ENCODE measurements around the gene CCDC34. TPM values are rescaled to one million over a fixed set of nuclear protein-coding genes. Genes with fewer than 3 reads are reported as not detected.

The CCDC34 gene
- total RNA-seq, 1 donor from 2014 or later, result 4.5 TPM

DNA sequence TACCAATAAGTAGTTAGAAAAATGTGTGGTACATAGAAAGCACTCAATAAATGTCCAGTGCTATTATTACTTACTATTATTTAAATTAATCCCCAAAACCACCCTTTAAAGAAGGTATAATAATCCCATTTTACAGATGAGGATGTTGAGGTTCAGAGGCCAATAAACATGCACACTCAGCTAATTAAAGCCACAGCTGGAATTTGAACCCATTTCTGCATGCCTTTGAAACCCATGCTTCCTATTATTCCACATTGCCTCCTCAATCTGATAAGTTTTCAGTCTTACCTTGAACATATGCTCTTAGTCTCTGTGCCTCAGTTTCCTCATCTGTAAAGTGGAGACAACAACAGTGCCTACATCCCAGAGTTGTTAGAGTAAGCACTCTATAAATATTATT is 52.8 kb downstream of the CCDC34 start:
- DNase-seq (no peak), ATAC-seq (no peak)
- no peaks in the 10 kb centered on the region for H3K36me3 ChIP-seq
- intact Hi-C loops (cut with DNase I), result no loop called here
- H3K4me3 ChIP-seq, result no peak overlapping the region
- H3K4me1 ChIP-seq, result no peaks in the 10 kb centered on the region
- H3K9me3 ChIP-seq, result no peaks in the 10 kb centered on the region
- H3K27me3 ChIP-seq (ENCODE audit: low read depth), result no peaks in the 10 kb centered on the region
- H3K27ac ChIP-seq, result no peak overlapping the region
- TF ChIP-seq, protein P1, sequence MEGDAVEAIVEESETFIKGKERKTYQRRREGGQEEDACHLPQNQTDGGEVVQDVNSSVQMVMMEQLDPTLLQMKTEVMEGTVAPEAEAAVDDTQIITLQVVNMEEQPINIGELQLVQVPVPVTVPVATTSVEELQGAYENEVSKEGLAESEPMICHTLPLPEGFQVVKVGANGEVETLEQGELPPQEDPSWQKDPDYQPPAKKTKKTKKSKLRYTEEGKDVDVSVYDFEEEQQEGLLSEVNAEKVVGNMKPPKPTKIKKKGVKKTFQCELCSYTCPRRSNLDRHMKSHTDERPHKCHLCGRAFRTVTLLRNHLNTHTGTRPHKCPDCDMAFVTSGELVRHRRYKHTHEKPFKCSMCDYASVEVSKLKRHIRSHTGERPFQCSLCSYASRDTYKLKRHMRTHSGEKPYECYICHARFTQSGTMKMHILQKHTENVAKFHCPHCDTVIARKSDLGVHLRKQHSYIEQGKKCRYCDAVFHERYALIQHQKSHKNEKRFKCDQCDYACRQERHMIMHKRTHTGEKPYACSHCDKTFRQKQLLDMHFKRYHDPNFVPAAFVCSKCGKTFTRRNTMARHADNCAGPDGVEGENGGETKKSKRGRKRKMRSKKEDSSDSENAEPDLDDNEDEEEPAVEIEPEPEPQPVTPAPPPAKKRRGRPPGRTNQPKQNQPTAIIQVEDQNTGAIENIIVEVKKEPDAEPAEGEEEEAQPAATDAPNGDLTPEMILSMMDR (IDR thresholded peaks at IDR 0.05), result no peak

DNA sequence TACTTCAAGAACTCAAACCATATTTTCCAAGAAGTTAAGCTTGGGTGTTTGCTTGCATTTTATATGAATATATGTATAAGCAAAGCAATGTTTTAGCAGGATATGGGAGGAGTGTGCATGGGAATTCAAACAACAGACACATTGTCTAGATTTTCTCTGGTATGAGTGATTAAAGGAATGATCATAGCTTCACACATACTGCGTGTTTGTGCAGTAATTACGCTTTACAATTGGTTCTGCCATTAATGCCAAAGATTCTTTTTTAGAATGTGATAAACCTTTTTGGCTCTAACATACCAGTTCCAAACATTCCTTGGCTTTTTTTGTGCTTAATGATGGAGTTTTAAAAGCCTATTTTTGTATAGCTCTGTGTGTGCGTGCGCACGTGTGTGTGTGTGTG is 54.0 kb downstream of the CCDC34 start:
- Histone ChIP-seq H3K36me3 (no peaks in the 10 kb centered on the region), H3K4me3 (no peak overlapping the region), H3K9me3 (no peaks in the 10 kb centered on the region), H3K4me1 (no peaks in the 10 kb centered on the region), H3K27me3 (ENCODE audit: low read depth) (peaks cover 6% of the 10 kb centered on the region), H3K27ac (no peak overlapping the region)
- TF ChIP-seq, protein P1 (IDR thresholded peaks at IDR 0.05), result no peak
- intact Hi-C loops (cut with DNase I), result no loop called here
- ATAC-seq (no peak), DNase-seq (no peak)

DNA sequence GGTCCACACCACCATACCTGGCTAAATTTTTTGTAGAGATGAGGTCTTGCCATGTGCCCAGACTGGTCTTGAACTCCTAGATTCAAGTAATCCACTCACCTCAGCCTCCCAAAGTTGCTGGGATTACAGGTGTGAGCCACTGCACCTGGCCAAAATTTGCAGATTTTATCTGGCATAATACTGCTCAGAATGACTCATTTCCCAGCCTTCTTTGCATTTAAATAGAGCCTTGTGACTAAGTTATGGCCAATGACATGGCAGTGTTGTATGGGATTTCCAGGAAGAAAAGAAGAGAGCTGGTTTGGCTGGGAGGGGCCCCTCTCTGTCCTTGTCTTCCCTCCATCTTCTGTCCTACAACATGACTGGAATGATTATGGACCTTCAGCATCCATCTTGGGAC is 55.8 kb downstream of the CCDC34 start:
- no peaks in the 10 kb centered on the region for H3K4me1 ChIP-seq

DNA sequence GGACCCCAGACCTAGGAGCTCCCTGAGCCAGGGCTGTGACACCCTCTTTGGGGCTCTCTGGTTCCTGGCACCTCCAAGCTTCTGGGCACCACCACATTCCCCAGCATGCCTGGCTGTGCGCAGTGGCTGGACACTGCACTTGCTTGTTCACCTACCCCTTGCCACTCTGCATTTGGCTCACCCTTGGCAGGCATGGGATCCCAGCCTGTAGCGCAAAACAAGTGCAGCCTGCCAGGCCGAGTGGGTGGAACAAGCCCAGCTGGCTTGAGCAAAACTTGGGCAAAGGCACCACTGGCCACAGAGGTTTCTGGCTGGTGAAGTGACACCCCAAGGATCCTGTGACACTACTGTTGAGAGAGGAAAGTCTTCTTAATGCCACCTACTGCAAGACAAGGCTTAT is 57.3 kb downstream of the CCDC34 start:
- DNase-seq, result no peak
- no peak overlapping the region for H3K4me3 ChIP-seq

More for the DNA sequence above, 55.8 kb downstream of the CCDC34 start:
- no peak overlapping the region for H3K27ac ChIP-seq
- ATAC-seq, result no peak
- no peak overlapping the region for H3K4me3 ChIP-seq
- intact Hi-C loops (cut with DNase I), result no loop called here
- TF ChIP-seq, protein P1 (IDR thresholded peaks at IDR 0.05), result no peak
- H3K36me3 ChIP-seq, result no peaks in the 10 kb centered on the region
- DNase-seq, result no peak
- H3K9me3 ChIP-seq, result no peaks in the 10 kb centered on the region
- peaks cover 6% of the 10 kb centered on the region for H3K27me3 ChIP-seq (ENCODE audit: low read depth)

DNA sequence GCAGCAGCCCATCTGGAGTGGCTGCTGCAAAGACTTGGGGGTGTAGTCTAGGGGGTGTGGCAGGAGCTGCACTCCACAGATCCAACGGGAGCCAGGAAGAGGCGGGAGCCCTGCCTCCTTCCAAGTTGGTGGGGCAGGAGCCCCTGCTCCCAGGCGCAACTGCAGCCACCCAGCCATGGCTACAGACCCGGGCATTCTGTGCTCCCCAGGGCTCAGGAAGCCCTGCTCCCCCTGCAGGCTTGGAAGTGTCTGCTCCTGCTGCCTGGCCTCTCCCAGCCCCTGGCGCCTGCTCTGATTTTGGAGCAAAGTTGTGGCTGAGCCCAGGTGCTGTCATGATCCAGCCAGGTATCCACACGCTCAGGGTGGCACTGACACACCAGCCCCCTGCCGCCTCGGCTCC is 58.5 kb downstream of the CCDC34 start:
- Histone ChIP-seq H3K9me3 (no peaks in the 10 kb centered on the region), H3K36me3 (no peaks in the 10 kb centered on the region), H3K4me3 (no peak overlapping the region), H3K27me3 (ENCODE audit: low read depth) (peaks cover 6% of the 10 kb centered on the region), H3K27ac (no peak overlapping the region), H3K4me1 (no peaks in the 10 kb centered on the region)
- TF ChIP-seq, protein P1 (IDR thresholded peaks at IDR 0.05), result no peak
- intact Hi-C loops (cut with DNase I), result no loop called here
- ATAC-seq, result no peak
- no peak for DNase-seq

More for the DNA sequence above, 57.3 kb downstream of the CCDC34 start:
- Histone ChIP-seq H3K27me3 (ENCODE audit: low read depth) (peaks cover 6% of the 10 kb centered on the region), H3K9me3 (no peaks in the 10 kb centered on the region), H3K4me1 (no peaks in the 10 kb centered on the region), H3K36me3 (no peaks in the 10 kb centered on the region), H3K27ac (no peak overlapping the region)
- TF ChIP-seq, protein P1 (IDR thresholded peaks at IDR 0.05), result no peak
- intact Hi-C loops (cut with DNase I), result no loop called here
- no peak for ATAC-seq

DNA sequence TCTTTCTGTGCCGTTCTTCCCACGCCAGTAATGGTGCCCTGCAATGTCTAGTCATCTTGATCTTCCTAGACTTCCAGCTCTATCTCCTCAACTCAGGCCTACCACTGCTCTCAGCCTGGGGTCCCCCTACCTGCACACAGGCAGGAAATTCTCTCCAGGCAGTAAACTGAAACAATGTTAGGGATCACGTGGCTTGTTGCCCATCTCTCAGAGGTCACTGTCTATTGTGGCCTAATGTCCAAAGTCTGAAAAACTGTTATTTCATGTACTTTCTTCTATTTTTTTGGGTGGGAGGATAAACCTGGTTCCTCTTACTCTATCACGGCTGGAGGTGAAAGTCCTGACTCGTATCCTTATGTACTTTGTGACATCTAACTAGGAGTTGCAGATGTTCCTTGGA is 59.1 kb downstream of the CCDC34 start:
- no peaks in the 10 kb centered on the region for H3K36me3 ChIP-seq
- DNase-seq, result no peak
- ATAC-seq, result no peak
- no peak overlapping the region for H3K4me3 ChIP-seq
- H3K27ac ChIP-seq, result no peak overlapping the region
- TF ChIP-seq, protein P1 (IDR thresholded peaks at IDR 0.05), result no peak
- H3K4me1 ChIP-seq, result no peaks in the 10 kb centered on the region
- peaks cover 6% of the 10 kb centered on the region for H3K27me3 ChIP-seq (ENCODE audit: low read depth)
- intact Hi-C loops (cut with DNase I), result no loop called here
- no peaks in the 10 kb centered on the region for H3K9me3 ChIP-seq

Measured in lower lobe of right lung (tissue), 2 donors.